Nephron (organoid): Measurements from ENCODE around the gene FOXA1.

Experiments used
- H3K27ac Mint-ChIP-seq, 3 experiments: 2 replicates each; pipeline ENCODE4 v1.8.0; 2020; ENCODE audit warnings: mixed read lengths in 3 of 3, mild to moderate bottlenecking in 2 of 3, moderate library complexity in 1 of 3
- H3K27me3 Mint-ChIP-seq: 2 replicates; pipeline ENCODE4 v1.8.0; 2021; ENCODE audit warnings: low read depth, mild to moderate bottlenecking, moderate library complexity, mixed read lengths
- H3K36me3 Mint-ChIP-seq: 2 replicates; pipeline ENCODE4 v1.8.0; 2020; ENCODE audit warnings: low read depth, mixed read lengths
- H3K4me1 Mint-ChIP-seq: 2 replicates; pipeline ENCODE4 v1.8.0; 2020; ENCODE audit warnings: mixed read lengths
- H3K4me3 Mint-ChIP-seq, 3 experiments: 2 replicates each; pipeline ENCODE4 v1.8.0; 2020; ENCODE audit warnings: mild to moderate bottlenecking in 3 of 3, mixed read lengths in 3 of 3, moderate library complexity in 2 of 3
- H3K9me3 Mint-ChIP-seq: 2 replicates; pipeline ENCODE4 v1.8.0; 2020; ENCODE audit warnings: mixed read lengths
- TF ChIP-seq, protein P1 (sequence below), 3 experiments: fragments of 200-600 bp; sonication (generic); IDR thresholded peaks; one replicate each; pipeline ENCODE4 v1.5.0; 2021; ENCODE audit warnings: antibody characterized with exemption in 3 of 3; ENCODE audit not compliant: unreplicated experiment in 3 of 3

FOXA1 gene

DNA sequence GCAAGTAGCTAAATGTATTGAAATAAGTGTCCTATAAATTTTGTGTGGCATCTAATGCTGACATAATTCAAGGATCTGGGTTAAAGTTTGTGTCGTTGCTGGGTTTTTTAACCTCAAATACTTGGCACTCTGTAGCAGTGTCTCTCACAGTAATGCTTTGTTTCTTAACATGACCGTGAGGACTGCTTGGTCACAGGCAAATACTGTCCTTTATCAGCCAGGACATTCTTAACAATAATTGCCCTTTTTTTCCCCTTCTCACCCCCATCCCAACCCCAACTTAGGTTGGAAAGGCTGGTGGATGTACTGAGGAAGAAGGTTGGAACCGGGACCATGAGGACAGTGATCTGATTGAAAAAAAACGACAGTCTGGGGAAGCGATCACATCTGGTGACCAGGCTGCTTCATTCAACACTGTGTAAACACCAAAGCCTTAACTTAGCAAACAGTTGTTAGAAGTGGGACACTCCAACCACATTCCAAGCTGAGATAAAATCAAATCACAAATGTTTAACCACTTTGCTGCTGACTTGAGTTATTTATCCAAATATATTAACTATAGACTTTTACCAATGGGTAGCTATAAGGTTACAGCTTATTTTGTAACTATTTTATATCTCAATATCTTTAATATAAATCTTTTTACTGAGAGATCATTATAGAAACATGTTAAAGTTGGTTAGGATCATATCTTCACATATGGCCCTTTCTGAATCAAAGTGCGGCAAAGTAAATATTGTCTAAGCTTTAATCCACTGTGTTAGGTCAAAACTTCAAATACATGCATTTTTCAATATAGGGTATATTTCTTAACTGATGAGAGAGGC lies 48.2 kb downstream of the FOXA1 start:
- H3K4me3 Mint-ChIP-seq, result no peak overlapping the region
- H3K36me3 Mint-ChIP-seq, result no peaks in the 10 kb centered on the region
- H3K27ac Mint-ChIP-seq, result no peak overlapping the region
- H3K27me3 Mint-ChIP-seq, result no peaks in the 10 kb centered on the region
- H3K4me1 Mint-ChIP-seq, result no peaks in the 10 kb centered on the region
- H3K9me3 Mint-ChIP-seq, result no peaks in the 10 kb centered on the region
- TF ChIP-seq, protein P1, sequence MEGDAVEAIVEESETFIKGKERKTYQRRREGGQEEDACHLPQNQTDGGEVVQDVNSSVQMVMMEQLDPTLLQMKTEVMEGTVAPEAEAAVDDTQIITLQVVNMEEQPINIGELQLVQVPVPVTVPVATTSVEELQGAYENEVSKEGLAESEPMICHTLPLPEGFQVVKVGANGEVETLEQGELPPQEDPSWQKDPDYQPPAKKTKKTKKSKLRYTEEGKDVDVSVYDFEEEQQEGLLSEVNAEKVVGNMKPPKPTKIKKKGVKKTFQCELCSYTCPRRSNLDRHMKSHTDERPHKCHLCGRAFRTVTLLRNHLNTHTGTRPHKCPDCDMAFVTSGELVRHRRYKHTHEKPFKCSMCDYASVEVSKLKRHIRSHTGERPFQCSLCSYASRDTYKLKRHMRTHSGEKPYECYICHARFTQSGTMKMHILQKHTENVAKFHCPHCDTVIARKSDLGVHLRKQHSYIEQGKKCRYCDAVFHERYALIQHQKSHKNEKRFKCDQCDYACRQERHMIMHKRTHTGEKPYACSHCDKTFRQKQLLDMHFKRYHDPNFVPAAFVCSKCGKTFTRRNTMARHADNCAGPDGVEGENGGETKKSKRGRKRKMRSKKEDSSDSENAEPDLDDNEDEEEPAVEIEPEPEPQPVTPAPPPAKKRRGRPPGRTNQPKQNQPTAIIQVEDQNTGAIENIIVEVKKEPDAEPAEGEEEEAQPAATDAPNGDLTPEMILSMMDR (IDR thresholded peaks at IDR 0.05; ENCODE audit: unreplicated experiment in 3 of 3), result no peak

DNA sequence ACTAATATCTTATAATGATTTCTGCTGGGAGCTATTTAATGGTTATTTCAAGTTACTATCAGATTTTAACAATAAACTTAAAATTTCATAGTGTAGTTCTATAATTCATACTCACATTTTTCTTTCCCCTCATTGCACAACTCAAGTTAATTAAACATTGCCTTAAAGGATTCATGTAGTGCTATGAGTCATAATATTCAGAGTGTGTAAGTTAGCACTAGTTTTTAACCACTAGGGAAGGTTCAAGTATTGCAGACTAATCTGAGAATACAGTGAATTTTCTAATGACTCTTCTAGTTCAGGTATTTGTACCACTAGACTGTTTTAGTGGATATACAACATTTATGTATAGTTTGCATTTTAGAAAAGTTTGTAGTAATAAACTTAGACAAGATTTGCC lies 49.9 kb downstream of the FOXA1 start:
- TF ChIP-seq, protein P1 (IDR thresholded peaks at IDR 0.05; ENCODE audit: unreplicated experiment in 3 of 3), result no peak
- Mint-ChIP-seq H3K4me3 (no peak overlapping the region), H3K27me3 (no peaks in the 10 kb centered on the region), H3K27ac (no peak overlapping the region), H3K4me1 (no peaks in the 10 kb centered on the region), H3K36me3 (no peaks in the 10 kb centered on the region), H3K9me3 (no peaks in the 10 kb centered on the region)

DNA sequence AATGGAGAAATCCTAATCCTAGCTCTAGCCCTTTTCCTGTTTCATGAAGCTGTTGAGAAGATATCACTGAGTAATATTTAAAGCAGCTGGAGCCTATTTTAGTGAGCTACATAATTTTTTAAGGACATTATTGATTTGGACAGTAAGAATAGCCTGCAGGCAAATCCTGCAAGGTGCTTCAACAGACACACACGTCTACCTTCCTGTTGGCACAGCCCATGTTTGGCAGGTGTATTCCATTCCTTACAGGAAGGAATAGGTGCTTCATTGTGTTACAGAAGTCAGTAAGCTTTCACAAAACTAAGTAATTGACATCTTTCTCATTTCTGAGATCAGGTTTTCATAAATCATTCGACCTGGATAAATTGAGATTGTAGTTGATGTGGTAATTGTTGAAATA lies 50.6 kb downstream of the FOXA1 start:
- Mint-ChIP-seq H3K4me3 (no peak overlapping the region), H3K4me1 (no peaks in the 10 kb centered on the region), H3K27me3 (no peaks in the 10 kb centered on the region), H3K9me3 (no peaks in the 10 kb centered on the region), H3K36me3 (no peaks in the 10 kb centered on the region), H3K27ac (no peak overlapping the region)
- TF ChIP-seq, protein P1 (IDR thresholded peaks at IDR 0.05; ENCODE audit: unreplicated experiment in 3 of 3), result no peak

DNA sequence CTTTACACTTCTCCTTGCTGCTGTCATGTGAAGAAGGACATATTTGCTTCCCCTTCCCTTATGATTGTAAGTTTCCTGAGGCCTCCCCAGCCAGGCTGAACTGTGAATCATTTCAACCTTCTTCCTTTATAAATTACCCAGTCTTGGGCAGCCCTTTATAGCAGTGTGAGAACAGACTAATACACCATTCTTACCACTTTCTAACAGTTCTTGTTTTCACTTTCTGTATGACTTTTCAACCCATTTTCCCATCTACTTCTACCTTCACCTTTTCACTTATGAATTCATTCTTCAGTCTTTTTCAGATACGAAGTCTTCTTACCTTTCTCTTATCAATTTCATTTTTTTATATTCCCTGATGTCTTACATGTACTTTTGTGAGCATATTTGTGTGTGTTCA lies 55.1 kb downstream of the FOXA1 start:
- no peaks in the 10 kb centered on the region for H3K27me3 Mint-ChIP-seq

More for the DNA sequence above, 55.1 kb downstream of the FOXA1 start:
- Mint-ChIP-seq H3K4me1 (no peaks in the 10 kb centered on the region), H3K36me3 (no peaks in the 10 kb centered on the region), H3K27ac (no peak overlapping the region), H3K9me3 (no peaks in the 10 kb centered on the region), H3K4me3 (no peak overlapping the region)
- TF ChIP-seq, protein P1 (IDR thresholded peaks at IDR 0.05; ENCODE audit: unreplicated experiment in 3 of 3), result no peak
